GM21360 (cell line): ENCODE data around the gene HOXC9.

Experiments used
- ATAC-seq: cut with Tn5 transposase; IDR thresholded peaks from one replicate; pipeline ENCODE4 v1.9.1; 2021; ENCODE audit warnings: mild to moderate bottlenecking, moderate library complexity; ENCODE audit not compliant: unreplicated experiment

The HOXC9 gene

GRCh38 chr12:54049108-54049507 lies 49.1 kb downstream of the HOXC9 start:
- ATAC-seq = no peak

- ATAC-seq = no peak
Observed at GRCh38 chr12:54050482-54050810, 50.5 kb downstream of the HOXC9 start.

GRCh38 chr12:54051026-54051842 lies 51.3 kb downstream of the HOXC9 start:
- ATAC-seq = no peak

GRCh38 chr12:54051874-54052437 lies 52.0 kb downstream of the HOXC9 start:
- no peak for ATAC-seq

GRCh38 chr12:54052438-54053002 lies 52.6 kb downstream of the HOXC9 start:
- ATAC-seq = no peak
